ENCODE results near the gene SKA2. TPM values are rescaled to one million over a fixed set of nuclear protein-coding genes. Genes with fewer than 3 reads are reported as not detected.

The SKA2 gene
- total RNA-seq, 6 experiments from 2014 or later = 12.2 to 23.1 (median 13.5) TPM

DNA sequence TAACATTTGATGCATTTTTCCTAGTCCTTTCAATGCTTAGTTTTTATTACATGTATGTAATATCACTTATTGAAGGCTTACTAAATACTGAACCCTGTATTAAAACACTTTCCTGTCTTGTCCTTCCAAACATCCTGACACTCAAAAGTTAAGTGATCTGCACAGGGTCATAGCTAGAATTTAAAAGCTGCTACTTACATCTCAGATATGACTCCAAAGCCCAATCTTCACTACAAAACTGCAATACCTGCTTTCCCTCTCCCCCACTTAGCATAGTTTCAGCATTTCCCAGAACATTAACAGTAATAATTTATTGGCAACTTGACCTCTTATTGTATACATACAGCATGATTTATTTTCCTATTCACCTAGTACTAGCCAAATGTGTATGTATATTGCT lies 44.0 kb downstream of the SKA2 start:
- no peaks in the 10 kb centered on the region for H3K9me3 ChIP-seq

DNA sequence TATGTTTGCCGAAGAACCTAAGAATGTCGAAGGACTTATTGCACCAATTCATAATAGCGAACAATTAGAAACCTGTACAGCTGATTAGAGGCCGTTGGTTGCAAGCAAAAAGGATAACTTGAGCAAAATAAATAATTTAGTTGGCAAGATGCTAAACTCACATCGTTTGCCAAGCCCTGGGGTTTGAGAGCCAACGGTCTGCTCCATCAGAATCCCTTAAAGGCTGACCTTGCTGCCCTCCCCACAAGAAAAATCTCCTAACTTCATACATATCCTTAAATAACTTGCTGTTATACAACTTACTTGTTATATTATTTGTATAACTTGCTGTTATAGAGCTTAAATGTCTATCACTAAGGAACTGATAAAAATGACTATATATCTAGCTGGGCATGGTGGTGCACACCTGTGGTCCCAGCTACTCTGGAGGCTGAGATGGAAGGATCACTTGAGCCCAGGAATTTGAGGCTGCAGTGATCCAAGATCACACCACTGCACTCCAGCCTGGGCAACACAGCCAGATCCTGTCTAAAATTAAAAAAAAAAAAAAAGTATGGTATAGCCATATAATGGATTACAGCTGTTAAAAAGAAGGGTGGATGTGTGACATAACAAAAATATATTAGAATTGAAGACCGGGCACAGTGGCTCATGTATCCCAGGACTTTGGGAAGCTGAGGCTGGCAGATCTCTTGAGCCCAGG lies 46.4 kb downstream of the SKA2 start:
- Histone ChIP-seq H3K27me3 (no peaks in the 10 kb centered on the region), H3K9me3 (no peaks in the 10 kb centered on the region), H3K36me3 (no peaks in the 10 kb centered on the region), H3K4me1 (peaks cover 0 to 15% (median 4%) of the 10 kb centered on the region in 4 donors), H3K4me3 (no peak overlapping the region), H3K27ac (no peak overlapping the region)
- TF ChIP-seq POLR2A (IDR thresholded peaks at IDR 0.05) (no peak), CTCF (IDR thresholded peaks at IDR 0.05) (no peak)
- no peak for DNase-seq
- no peak for ATAC-seq
- WGBS (ENCODE audit: insufficient coverage, low coverage, low lambda C conversion rate, missing lambda C conversion rate) = 84% methylated on average over 7 of the region's 7 CpGs
- intact Hi-C loops (cut with DNase I) = no loop called here

More for the DNA sequence above, 44.0 kb downstream of the SKA2 start:
- Histone ChIP-seq H3K27me3 (no peaks in the 10 kb centered on the region), H3K36me3 (no peaks in the 10 kb centered on the region), H3K4me3 (no peak overlapping the region), H3K4me1 (peaks cover 0 to 7% (median 0%) of the 10 kb centered on the region in 4 donors), H3K27ac (no peak overlapping the region)
- DNase-seq = no peak
- TF ChIP-seq CTCF (IDR thresholded peaks at IDR 0.05) (no peak), POLR2A (IDR thresholded peaks at IDR 0.05) (no peak)
- no peak for ATAC-seq
- intact Hi-C loops (cut with DNase I) = no loop called here

- TF ChIP-seq CTCF (IDR thresholded peaks at IDR 0.05) = no peak
- TF ChIP-seq POLR2A (IDR thresholded peaks at IDR 0.05) = no peak
- peaks cover 0 to 15% (median 4%) of the 10 kb centered on the region in 4 donors for H3K4me1 ChIP-seq
- no peaks in the 10 kb centered on the region for H3K27me3 ChIP-seq
- ATAC-seq = no peak
- H3K36me3 ChIP-seq = no peaks in the 10 kb centered on the region
- H3K27ac ChIP-seq = peak overlapping the region in 2 of 3 donors; percentile 40 to 83
- no peak for DNase-seq
- no peaks in the 10 kb centered on the region for H3K9me3 ChIP-seq
- H3K4me3 ChIP-seq = peak overlapping the region; percentile 90 to 98 (median 97)
- intact Hi-C loops (cut with DNase I) = no loop called here
- WGBS (ENCODE audit: insufficient coverage, low coverage, low lambda C conversion rate, missing lambda C conversion rate) = 1% methylated on average over 10 of the region's 10 CpGs
Measured at GRCh38 chr17:59107306-59107670, 47.7 kb downstream of the SKA2 start.

DNA sequence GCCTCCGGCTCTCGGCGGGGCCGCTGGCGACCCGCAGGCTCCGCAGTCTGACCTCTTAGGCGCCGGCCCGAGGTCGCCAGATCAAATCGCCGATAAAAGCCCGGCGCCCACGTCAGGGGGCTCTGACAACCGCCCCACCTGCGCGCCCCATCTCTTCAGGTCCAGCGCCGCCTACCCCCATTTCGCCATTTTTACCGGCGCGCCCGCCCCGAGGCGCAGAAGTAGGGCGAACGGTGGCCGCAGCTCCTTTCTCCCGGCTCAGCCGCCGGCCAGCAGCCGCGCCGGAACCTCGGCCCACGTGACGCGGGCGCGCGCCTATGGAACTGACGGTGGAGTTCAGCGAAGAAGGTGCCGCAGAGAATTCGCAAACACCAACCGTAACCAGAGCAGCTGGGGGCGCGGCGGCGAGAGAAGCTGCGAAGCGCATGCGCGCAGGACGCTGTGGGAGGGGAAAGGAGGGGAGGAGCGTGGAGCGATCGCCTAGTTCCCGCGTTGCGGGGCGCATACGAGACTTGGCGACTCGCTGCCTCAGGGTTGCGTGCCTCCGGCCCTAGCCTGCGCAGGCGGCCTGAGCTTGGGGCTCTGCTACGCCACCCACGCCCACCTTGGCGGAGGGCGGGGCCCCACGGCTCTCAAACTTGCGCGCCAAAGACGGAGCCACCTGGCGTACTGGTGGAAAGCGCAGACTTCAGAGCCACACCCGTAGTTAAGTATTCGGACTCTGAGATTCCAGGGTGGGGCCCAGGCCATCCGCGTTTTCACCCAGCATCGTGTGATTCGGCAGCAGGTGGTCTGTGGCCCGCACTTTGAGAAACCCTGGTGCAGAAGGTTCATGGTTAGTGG lies 48.3 kb downstream of the SKA2 start, which contains the start of gene TRIM37:
Gene TRIM37 (minus strand): TSS at position 418 of the 843 bp plus-strand sequence. CDS start 419 bp downstream, outside the sequence.
- H3K27ac ChIP-seq = peak within 1 kb of the TSS; percentile 52 to 85 (median 83)
- H3K27me3 ChIP-seq = no peaks in the 10 kb centered on the region
- DNase-seq (peak; percentile 98 to 99 (median 99)), ATAC-seq (peak; percentile 98 to 99 (median 98))
- intact Hi-C loops (cut with DNase I) = no loop called here
- H3K4me3 ChIP-seq = peak within 1 kb of the TSS; percentile 90 to 98 (median 97)
- H3K9me3 ChIP-seq = no peaks in the 10 kb centered on the region
- H3K36me3 ChIP-seq = no peaks in the 10 kb centered on the region
- WGBS (ENCODE audit: insufficient coverage, low coverage, low lambda C conversion rate, missing lambda C conversion rate) = 0% methylated on average over 43 of the region's 89 CpGs
- peaks cover 0 to 15% (median 4%) of the 10 kb centered on the region in 4 donors for H3K4me1 ChIP-seq
- TF ChIP-seq CTCF (IDR thresholded peaks at IDR 0.05) (peak in 2 of 4 donors; percentile 5 to 26), POLR2A (IDR thresholded peaks at IDR 0.05) (peak; percentile 86)

Measured in right lobe of liver (tissue), 6 donors.